GM18507 (cell line): ENCODE measurements around the gene POU3F1.

ENCODE experiments used
- DNase-seq: peaks from one replicate; pipeline ENCODE4 v3.0.0; 2011; ENCODE audit warnings: low read depth; ENCODE audit not compliant: insufficient read length; ENCODE audit errors: extremely low spot score
- FAIRE-seq: peaks from 2 replicates; lab custom pipeline; 2011; peaks lifted over from hg19 to GRCh38; lab: Jason Lieb, UNC

The POU3F1 gene

DNA sequence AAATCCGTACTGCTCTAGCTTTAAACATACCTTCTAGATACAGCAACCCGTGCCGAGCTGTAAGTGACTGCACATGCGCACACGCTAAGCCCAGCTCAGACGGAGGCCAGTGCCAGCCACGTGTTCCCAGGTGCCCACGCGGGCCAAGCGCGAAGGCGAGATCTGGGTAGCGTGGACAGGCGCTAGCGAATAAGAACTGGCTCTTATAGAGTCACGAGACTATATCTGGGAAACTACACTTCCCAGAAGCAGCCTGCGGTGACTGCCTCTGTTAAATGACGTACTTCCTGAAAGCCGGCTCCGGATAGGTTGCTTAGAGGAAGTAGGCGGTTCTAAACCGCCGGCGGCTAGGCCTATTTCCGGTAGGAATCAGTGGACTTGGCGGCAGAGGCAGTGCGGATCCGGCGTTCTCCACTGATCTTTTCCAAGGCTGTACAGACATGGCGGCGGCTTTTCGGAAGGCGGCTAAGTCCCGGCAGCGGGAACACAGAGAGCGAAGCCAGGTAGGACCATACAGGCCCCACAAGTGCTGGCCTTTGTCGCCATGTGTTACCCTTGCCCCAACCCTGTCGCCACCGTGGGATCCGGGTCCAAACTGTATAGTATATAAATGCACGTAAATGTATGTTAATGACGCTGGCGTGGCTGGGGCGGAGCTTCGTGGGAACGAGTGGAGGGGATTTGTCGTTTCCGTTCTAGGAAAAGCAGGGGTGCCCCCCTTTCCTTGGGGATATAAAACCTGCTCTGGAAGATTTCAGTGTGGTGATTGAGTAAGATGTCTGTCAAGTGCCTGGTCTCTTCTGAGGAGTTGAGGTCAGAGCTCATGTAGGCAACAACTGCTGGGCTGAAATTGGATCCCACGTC is 34.0 kb downstream of the POU3F1 start, which contains the start of gene UTP11:
TSS of gene UTP11 (plus strand) at position 372 of the 864 bp plus-strand sequence. CDS start at position 441, 69 bp downstream.
- peak; percentile 89 for DNase-seq
- peak; percentile 96 for FAIRE-seq

- FAIRE-seq (no peak), DNase-seq (no peak)
Observed at GRCh38 chr1:38009841-38010180, 36.8 kb downstream of the POU3F1 start.

- DNase-seq (no peak), FAIRE-seq (no peak)
Observed at GRCh38 chr1:38009088-38009840, 37.3 kb downstream of the POU3F1 start.

- no peak for DNase-seq
- no peak for FAIRE-seq
Observed at GRCh38 chr1:38006008-38006828, 40.4 kb downstream of the POU3F1 start.

- no peak for DNase-seq
- no peak for FAIRE-seq
Observed at GRCh38 chr1:38005195-38006007, 41.2 kb downstream of the POU3F1 start, which contains the start of gene FHL3. FHL3 (minus strand) TSS chr1:38005514; CDS start chr1:37999412, 6,102 bp downstream.

DNA sequence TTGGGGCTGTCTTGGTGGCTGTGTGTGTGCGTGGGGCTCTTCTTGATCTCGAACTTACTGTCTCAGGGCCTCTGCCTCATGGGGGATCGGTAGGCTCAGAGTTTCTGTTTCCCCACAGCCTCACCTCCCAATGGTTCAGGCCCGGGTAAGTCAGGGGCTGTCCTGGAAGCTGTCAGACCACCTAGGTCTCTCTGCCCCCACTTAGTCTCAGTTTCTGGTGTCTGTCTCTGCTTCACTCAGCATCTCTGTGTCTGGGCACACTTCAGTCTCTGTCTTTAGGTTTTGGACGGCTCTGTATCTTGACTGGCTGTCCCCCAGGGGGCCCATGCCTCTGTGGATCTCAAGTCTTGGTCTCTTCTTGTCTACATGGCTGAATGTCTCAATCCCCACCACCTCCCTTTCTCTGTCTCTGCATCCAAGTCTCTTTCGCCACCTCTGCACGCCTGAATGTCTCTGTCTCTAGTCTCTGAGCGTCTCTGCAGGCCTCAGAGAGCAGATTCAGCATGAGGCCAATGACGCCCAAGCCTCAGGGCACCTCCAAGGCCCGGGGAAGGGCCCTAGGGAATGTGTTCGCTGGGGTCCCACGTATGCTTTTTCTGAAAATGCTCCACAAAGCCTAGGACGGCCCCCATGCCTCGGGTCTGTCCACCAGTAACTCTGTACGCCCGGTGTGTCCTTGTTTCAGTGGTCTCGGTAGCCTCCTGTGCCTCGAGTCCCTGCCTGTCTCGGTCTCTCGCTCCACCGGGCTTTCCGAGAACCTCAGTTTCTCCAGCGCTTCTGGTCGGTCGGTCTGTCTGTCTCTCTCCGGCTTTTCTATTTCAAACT is 42.1 kb downstream of the POU3F1 start:
- FAIRE-seq (peak; percentile 62), DNase-seq (no peak)

DNA sequence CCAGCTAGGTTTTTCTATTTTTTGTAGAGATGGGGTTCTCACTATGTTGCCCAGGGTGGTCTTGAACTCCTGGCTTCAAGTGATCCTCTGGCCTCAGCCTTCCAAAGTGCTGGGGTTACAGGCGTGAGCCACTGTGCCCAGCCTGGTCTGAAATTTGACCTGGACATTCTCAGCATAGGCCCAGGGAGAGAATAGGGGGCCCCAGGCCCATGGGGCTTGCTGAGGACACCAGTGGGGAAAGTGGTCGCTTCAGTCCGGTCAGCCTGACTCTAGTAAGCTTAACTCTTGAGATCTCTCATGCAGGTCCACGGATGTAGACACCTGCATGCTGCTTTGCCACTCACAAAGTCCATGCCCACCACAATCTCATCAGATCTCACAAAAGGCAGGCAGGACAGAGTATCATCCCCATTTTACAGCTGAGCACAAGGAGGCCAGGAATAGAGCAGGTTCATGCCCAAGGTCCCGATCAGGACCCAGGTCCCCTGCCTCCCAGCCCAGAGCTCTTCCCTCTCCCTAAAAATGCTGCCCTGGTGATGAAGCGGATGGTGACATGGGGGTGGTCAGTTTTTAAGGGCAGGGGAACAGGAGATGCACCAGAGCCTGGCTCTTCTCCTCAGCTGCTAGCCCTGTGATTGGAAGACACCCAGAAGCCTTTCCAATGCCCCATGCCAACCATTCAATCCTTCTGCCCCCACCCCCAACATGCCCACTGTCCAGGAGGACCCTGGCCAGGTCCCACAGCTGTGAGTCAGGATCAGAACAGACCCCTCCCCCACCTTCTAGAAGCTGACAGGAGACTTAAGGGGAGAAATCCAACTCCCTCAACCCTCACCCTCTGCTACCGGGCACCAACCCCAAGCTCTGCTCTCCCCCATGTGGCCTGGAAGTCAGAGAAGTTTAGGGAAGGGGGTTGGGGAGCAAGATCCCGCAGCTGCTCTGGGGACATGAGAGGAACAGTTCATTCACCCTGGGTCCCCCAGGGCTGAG is 43.0 kb downstream of the POU3F1 start:
- no peak for FAIRE-seq
- DNase-seq = no peak

DNA sequence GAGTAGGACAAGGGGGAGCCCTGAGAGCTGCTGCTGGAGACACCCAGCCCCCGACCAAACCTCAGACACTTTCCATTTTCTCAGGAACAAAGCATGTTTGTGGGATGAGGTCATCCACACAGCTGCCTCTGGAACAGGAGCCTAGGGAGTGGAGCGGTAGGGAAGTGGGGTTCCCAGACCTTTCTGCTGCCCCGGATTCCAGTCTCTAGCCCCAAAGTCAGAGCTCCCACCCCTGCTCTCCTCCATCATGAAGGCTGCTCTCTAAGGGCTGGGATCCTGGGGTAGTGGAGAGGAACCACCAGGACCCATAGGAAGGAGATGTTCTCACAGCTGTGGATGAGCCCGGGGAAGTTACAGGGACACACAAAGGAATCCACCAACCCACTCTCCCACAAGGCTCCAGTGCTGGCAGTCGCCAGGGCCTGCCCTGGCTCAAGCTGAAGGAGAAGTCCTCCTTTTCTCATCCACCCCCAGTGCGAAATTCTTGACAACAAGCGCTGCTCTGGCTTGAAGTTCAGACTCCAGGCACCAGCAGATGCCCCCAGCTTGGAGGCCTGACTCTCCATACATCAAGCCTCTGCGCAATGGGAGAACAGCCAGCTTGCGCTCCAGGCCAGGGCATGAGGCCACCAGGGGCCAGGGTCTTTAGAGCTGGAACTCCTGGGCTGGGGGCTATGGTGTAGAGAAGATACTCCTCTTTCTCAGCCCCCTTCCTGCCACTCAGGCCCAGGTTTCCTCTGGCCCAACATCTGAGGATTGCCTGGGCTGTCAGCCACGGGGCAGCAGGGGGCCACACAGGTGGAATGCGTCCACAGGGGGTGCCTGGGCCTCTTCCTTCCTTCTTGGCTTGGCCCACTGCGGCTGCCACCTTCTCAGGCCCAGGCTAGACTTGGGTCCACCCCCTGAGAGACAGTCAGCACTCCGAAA is 45.8 kb downstream of the POU3F1 start:
- no peak for DNase-seq
- FAIRE-seq = no peak

GRCh38 chr1:38000233-38000528 is 46.4 kb downstream of the POU3F1 start:
- no peak for DNase-seq
- no peak for FAIRE-seq

- DNase-seq = no peak
Observed at GRCh38 chr1:37999430-38000232, 47.0 kb downstream of the POU3F1 start.

DNA sequence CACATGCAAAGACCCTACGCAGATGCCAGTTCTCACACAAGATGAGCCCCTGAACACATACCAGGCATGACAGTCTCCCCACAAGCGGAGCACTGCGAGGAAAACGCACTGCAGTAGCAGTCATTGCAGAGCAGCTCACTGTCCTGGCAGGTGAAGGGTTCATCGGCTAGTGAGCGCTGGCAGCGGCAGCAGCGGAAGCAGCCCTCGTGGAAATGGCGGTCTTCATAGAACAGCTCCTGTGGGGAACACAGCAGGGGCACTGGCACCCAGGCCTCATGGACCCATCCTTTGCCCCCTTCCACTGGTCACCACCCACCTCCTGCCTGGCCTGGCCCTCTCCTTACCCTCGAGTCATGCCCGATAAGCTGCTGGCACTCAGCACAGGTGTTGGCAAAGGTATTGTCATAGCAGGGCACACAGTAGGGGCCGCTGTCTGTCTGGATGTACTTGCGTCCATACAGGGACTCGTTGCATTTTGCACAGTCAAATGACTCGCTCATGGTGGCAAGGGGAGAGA is 47.6 kb downstream of the POU3F1 start:
- DNase-seq (no peak), FAIRE-seq (no peak)

More at GRCh38 chr1:37999430-38000232, 47.0 kb downstream of the POU3F1 start:
- no peak for FAIRE-seq

DNA sequence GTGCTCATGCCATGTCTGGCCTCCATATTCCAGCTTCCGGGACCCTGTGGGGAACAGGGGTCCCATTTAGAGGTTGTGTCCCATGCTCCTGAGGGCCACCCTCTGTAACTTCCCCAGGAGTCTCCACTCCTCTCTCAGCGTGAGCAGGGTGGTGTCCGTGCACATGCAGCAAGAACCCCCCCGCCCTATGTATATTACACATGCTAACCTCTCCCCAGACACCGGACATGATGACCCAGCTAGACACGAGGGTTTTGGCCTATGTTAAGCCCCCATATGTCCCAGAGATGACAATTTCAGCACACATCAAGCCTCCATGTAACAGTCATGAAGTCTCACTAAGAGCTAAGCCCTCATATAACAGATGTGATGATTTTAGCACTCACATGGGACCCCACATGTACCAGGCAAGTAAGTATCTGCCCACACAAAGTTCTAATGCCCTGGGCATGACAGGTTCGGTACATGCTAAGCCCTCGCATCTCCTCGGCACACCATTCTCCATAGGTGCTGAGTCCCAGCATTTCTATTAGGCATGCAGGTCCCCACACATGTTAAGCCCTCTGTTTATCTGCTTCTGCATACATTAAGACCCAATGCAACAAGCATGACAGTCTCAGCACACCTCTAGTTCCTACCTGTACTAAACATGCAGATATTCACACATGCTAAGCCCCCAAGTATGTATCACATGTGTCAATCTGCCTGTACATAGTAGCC is 48.3 kb downstream of the POU3F1 start:
- FAIRE-seq (no peak), DNase-seq (no peak)

DNA sequence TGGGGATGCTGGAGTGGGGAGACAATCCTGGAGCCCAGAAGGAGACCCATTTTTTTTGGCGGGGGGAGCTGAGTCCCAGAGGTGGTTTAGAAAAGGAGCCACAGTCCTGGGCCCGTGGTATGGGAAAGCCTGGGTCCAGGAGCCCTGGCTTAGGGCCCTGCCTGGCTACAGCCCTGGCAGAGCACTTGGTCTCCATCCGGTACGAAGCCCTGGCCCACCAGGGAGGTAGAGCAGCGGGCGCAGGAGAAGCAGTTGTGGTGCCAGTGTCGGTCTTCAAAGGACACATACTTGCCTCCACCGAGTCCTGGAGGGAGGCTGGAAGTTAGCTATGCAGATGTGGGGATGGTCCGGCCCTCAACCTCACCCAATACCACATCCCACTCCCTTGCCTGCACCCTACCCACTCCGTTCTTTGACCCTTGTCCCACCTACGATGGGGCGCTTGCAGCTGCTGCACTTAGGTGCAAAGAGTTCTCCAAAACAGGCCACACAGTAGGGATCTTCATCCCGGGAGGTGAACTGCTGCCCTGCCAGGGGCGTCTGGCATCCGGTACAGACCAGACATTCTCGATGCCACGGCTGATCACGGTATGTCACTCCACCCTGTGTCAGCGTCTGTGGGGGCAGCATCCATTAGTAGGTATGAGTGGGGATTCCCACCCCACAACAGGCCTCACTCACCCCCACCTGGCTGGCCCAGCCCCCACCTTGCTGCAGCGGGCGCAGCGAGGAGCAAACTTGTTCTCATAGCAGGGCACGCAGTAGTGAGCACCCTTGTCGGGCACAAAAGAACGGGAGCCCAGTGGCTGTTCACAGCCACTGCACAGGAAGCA is 49.1 kb downstream of the POU3F1 start:
- DNase-seq (no peak), FAIRE-seq (no peak)
